ENCODE measurements around the gene ZMAT3.
A peak's percentile ranks its signal among the peaks of the same experiment; 100 is the strongest.
"Not testable (repeated sequence)": the region's sequence is repeated elsewhere in the genome, so short reads cannot be mapped to it uniquely, and the experiment has no call there.

The ZMAT3 gene

DNA sequence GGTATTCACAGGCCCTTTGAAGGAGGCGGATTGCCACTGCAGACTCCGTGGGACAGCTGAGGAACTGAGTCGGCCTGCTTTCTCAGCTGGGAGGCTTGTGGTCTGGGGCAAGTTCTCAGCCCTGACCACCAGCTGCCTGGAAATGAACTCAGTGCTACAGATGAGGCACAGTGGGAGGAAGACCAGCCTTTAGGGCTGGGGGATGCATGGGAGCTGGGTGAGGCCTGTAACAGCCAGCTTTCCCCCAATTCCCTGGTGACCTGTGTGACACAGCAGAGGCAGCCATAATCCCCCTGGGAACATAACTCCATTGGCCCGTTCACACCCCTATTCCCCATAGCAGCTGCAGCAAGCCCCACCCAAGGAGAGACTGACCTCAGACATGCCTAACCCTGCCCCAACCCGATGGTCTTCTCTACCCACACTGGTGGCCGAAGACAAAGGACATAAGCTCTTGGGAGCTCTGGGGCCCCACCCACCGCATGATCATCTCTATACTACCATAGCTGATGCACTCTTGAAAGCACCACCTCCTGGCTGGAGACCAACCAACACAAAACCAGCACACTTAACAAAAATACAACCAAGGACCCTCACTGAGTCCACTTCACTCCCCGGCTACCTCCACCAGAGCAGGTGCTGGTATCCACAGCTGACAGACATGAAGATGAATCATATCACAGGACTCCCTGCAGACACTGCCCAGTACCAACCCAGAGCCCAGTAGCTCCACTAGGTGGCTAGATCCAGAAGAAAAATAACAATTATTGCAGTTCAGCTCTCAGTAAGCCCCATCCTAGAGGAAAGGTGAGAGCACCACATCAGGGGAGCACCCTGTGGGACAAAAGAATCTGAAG, 24.9 kb downstream of the ZMAT3 start:
- H3K4me3 ChIP-seq (ENCODE audit: low read depth, low read length), result peak overlapping the region; percentile 46
- peak; percentile 88 for DNase-seq (ENCODE audit: low read depth)
- TF ChIP-seq, protein P1, sequence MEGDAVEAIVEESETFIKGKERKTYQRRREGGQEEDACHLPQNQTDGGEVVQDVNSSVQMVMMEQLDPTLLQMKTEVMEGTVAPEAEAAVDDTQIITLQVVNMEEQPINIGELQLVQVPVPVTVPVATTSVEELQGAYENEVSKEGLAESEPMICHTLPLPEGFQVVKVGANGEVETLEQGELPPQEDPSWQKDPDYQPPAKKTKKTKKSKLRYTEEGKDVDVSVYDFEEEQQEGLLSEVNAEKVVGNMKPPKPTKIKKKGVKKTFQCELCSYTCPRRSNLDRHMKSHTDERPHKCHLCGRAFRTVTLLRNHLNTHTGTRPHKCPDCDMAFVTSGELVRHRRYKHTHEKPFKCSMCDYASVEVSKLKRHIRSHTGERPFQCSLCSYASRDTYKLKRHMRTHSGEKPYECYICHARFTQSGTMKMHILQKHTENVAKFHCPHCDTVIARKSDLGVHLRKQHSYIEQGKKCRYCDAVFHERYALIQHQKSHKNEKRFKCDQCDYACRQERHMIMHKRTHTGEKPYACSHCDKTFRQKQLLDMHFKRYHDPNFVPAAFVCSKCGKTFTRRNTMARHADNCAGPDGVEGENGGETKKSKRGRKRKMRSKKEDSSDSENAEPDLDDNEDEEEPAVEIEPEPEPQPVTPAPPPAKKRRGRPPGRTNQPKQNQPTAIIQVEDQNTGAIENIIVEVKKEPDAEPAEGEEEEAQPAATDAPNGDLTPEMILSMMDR (IDR thresholded peaks at IDR 0.05; ENCODE audit: insufficient read depth, low read depth, low read length, missing control alignments), result peak; percentile 32

GRCh38 chr3:179045719-179046402, 25.7 kb downstream of the ZMAT3 start:
- TF ChIP-seq, protein P1 (IDR thresholded peaks at IDR 0.05; ENCODE audit: insufficient read depth, low read depth, low read length, missing control alignments), result no peak
- H3K4me3 ChIP-seq (ENCODE audit: low read depth, low read length), result peak overlapping the region; percentile 46
- peak; percentile 69 for DNase-seq (ENCODE audit: low read depth)

GRCh38 chr3:179038899-179039251, 32.7 kb downstream of the ZMAT3 start:
- not testable (repeated sequence) for DNase-seq (ENCODE audit: low read depth); H3K4me3 ChIP-seq (ENCODE audit: low read depth, low read length)

DNA sequence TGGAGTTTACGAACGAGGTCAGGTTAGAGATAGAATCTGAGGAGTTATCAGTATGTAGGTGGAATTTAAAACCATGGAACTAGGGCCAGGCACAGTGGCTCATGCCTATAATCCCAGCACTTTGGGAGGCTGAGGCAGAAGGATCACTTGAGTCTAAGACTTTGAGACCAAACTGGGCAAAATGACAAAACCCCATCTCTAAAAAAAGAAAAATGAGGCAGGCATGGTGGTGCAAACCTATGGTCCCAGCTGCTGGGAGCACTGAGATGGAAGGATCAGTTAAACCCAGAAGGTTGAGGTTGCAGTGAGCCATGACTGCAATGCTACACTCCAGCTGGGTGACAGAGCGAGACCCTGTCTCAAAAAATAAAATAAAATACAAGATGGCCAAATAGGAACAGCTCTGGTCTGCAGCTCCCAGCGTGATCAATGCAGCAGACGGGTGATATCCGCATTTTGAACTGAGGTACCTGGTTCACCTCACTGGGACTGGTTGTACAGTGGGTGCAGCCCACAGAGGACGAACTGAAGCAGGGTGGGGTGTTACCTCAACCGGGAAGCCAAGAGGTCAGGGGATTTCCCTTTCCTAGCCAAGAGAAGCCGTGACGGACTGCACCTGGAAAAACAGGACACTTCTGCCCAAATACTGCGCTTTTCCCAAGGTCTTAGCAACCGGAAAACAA, 33.3 kb downstream of the ZMAT3 start:
- H3K4me3 ChIP-seq (ENCODE audit: low read depth, low read length), result no peak overlapping the region
- TF ChIP-seq, protein P1 (IDR thresholded peaks at IDR 0.05; ENCODE audit: insufficient read depth, low read depth, low read length, missing control alignments), result no peak
- no peak for DNase-seq (ENCODE audit: low read depth)

GRCh38 chr3:179037351-179037750, 34.3 kb downstream of the ZMAT3 start:
- TF ChIP-seq, protein P1 (IDR thresholded peaks at IDR 0.05; ENCODE audit: insufficient read depth, low read depth, low read length, missing control alignments), result no peak
- DNase-seq (ENCODE audit: low read depth), result no peak
- H3K4me3 ChIP-seq (ENCODE audit: low read depth, low read length), result no peak overlapping the region

DNA sequence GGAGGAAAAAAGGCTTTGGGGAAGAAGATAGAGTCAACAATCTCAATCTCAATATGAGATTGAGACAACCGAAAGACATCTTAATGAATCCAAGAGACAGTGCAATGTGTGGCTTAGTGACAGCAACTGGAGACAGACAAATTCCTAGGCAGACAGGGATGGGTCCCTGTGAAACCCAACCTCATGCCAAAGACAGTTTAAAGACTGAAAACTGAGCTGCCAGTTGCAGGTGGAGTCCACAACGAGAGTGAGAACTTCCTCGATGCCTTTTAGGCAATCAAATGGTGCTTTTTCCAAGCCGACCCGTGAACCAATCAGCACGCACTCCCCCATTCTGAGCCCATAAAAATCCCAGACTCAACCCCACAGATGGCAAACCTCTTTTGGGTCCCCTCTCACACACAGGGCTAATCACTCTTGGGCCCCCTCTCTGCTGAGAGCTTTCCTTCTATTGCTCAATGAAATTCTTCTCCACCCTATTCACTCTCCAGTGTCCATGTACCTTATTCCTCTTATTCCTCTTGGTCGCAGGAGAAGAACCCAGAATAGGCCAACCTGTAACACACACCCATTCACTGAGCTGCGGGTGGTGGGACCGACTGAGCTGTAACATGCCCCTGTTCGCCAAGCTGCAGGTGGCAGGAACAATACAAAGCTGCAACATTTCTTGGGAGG, 34.8 kb downstream of the ZMAT3 start:
- TF ChIP-seq, protein P1 (IDR thresholded peaks at IDR 0.05; ENCODE audit: insufficient read depth, low read depth, low read length, missing control alignments), result no peak
- DNase-seq (ENCODE audit: low read depth), result no peak
- H3K4me3 ChIP-seq (ENCODE audit: low read depth, low read length), result no peak overlapping the region

DNA sequence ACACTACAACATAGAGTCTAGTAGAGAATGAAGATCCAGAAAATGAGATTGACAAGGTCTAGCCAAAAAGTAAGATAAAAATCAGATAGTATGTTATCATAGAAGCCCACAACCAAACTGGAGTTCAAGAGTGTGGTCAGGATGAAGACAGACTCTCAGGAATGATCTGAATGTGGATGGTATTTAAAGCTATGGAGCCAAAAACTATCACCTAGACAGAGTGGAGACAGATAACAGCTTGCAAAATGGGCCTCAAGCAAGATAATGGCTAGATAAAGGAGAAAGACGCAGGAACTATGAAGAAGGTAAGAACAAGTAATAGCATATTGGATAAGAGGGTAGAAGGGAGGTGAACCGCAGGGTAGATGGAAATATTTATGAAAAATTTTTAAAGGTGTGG, 35.4 kb downstream of the ZMAT3 start:
- TF ChIP-seq, protein P1 (IDR thresholded peaks at IDR 0.05; ENCODE audit: insufficient read depth, low read depth, low read length, missing control alignments), result no peak
- no peak overlapping the region for H3K4me3 ChIP-seq (ENCODE audit: low read depth, low read length)
- DNase-seq (ENCODE audit: low read depth), result no peak

Data from GM12865 (cell line).